Right kidney (tissue), 1 donor: Measurements from ENCODE around the gene BCORL1.

Source experiments
- DNase-seq: peaks from one replicate; pipeline ENCODE4 v3.0.0-alpha.2; 2016

The BCORL1 gene

DNA sequence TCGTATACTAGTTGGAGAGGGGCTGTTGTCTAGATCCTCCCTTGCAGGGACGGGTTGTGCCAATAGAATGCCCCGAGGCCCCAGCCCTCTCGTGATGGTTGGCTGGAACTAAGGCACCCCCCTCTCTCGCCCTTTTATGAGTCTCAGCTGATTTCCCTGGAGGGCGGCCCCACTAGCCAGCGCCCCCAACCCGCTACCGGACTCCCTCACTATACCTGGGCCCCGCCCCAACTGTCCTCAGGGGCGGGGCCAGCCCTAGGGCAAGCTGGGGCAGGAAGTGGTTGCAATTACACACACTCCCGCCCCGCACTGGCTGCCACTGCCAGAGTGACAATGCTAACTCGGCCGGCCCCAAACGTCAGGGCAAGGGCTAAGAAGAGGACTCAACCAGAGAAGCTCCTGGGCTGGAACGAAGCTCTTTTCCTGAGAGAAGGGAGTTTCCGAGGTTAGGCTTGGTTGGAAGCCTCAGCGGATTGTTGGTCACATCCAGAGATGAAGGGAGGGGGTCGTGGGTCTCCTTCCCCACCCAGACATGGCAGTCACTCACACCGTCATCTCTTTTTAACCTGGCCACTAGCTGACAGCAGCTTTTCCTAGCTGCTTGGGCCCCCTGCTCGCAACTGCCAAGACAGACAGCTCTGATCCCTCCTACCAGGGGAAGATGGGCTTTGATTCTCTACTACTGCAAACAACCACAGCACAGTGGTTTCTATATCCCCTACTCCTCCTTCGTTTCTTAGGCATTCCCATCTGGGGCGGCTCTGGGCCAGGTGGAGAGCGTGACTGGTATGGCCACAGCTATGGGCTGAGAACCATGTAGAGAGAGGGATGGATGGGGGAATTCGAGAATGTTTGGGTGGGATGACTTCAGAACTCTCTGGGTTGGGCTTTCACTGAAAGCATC is 21.0 kb upstream of the BCORL1 start:
- DNase-seq = peak; percentile 57

DNA sequence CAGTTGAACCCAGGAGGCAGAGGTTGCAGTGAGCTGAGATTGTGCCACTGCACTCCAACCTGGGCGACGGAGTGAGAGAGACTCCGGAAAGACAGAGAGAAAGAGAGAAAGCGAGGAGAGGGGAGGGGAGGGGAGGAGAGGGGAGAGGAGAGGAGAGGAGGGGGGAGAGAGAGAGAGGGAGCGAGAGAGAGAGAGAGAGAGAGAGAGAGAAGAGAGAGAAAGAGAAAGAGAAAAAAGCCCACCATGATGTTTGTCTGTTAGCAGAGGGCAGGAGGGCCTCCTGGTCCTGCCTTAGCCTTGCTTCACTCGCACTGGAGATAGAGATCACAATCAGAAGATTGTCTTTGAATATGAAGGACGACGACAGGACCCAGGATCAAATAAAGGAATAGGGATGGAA is 18.7 kb upstream of the BCORL1 start:
- no peak for DNase-seq

DNA sequence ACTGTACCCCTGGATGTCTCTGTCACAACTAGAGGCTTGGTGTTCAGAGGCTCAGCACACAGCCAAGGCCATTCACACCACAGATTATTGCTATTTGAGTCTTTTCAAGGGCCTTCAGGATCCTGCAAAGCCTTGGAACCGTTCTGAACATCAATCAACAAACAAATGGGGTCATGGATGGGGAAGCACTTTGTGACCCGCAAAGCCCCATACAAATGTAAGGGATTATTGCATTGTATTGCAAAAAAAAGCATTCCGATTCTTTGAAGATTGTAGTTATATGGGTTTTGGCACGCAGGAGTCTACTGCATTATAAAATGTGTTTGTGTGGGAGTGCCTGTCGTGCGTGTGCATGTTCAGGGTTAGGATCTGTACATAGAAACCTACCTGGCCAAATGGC is 17.3 kb upstream of the BCORL1 start:
- DNase-seq = no peak

DNA sequence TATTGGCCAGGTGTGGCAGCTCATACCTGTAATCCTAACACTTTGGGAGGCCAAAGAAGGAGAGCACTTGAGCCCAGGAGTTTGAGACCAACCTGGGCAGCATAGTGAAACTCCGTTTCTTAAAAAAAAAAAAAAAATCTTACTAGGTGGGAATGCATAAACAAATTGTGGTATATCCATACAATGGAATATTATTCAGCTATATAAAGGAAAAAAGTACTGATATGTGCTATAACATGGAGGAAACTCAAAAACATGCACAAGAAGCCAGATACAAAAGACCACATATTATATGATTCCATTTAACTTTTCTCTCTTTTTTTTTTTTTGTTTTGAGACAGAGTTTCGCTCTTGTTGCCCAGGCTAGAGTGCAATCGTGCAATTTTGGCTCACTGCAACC is 13.5 kb upstream of the BCORL1 start:
- DNase-seq = no peak

DNA sequence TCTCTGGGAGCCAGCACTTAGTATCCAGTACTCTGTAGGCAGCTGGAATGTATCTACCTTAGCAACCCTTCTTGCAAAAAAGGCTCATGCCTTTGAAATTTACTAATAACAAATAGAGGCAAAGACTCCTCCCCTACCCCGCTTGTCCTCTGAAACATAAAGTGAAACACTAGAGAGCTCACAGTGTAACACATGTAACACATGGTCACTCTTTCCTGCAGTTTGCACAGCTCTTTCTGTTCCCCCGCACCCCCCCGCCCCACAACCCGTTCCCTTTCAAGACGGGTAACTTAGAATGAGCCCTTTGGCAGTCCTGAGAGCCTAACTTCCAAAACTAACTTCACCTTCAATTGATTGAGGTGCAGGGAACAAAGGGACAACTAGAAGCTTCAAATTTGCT is 6.0 kb upstream of the BCORL1 start:
- DNase-seq = no peak

DNA sequence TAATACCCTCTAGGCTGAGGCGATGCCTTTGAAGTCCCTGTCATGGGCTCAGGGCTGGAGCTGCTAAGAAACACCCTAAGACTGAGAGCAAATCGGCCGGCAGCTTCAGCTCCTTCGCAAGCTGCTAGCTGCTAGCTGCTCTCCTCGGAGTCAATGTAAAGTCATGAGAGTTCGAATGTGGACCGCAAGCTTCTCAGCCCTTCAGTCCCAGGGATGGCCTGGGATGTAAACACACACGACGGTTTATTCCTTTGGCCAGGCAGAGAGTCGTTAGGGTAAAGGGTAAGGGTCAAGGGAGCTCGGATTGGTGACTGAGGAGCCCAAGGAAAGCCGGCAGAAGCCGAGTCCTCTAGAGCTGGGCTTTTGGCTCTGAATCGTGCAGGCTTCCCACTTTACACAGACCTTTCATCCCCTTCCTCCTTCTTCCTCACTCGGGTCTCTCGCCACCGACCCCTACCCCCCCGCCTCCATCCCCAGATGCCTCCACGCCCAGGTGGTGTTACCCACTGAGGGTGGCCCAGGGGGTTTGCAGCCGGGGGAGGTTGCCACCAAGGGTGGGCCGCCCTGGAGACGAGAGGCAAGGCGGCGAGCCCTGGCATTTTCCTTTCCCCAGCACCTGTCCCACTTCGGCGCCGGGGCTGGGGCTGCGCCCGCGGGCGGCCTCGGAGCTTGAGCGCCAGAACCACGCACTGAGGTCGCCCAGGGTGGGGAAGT is 3.1 kb upstream of the BCORL1 start:
- DNase-seq = peak; percentile 30

DNA sequence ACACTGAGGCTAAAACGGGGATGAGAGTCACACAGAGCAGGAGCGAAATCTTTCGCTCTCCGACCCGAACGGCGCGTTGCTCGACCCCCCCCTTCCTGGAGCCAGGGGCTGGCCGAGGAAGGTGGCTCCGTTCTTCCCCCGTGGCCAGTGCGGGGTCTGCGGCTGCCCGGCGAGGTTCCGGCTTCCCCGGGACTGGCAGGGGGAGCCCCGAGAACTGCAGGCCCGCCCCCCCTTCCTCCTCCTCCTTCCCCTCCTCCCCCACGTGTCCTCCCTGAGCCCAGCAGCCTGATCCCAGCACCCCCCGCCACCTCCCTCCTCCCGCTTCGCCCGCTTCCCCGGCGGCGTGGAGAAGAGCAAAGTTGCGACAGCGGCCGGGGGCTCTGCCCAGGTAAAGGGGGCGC is 2.4 kb upstream of the BCORL1 start:
- DNase-seq = no peak

DNA sequence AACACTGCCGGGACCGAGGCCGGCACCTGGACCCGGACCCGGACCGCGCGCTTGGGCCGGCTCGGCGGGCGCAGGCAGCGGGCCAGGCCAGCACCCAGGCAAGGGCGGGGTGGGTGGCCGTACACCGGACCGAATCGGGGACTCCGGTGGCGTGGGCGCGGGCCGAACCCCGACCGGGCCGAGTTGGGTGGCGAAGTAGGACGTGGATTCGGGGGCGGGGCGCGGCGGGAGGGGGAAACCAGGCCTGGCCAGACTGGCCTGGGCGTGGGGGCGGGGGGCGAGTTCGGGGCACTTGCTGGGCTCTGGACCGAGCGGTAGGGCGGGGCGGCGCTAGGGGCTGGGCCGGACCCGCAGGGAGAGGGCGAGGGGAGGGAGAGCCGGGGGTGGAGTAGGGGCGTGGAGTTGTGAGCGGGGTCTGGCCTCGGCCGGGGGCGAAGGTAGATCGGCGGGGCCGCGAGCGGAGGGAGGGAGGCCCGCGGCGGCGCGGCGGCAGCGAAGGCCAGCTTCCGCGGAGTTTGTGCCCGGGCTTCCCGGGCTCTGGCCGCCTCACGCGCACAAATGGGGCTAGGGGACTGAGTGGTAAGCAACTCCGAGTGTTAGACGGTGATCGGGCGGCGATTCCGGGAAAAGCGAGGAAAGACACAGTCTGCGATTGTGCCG is 1.8 kb upstream of the BCORL1 start:
- peak; percentile 47 for DNase-seq

DNA sequence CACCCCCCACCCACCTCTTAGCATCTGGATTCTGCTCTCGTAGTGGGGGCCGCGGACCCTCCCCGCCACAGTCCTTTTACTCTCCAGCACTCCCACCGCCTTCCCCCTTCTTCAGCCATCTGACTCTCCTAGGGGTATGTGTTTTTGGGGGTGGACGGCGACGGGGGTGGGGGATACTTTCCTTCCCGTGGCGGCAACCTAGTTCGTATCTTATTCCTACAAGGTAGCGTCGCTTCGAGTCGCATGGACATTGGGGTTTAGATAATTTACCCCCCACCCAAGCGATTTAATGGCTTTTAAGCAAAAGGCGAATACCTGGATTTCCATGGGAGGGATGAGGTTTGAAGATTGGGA is 1.3 kb upstream of the BCORL1 start:
- no peak for DNase-seq

DNA sequence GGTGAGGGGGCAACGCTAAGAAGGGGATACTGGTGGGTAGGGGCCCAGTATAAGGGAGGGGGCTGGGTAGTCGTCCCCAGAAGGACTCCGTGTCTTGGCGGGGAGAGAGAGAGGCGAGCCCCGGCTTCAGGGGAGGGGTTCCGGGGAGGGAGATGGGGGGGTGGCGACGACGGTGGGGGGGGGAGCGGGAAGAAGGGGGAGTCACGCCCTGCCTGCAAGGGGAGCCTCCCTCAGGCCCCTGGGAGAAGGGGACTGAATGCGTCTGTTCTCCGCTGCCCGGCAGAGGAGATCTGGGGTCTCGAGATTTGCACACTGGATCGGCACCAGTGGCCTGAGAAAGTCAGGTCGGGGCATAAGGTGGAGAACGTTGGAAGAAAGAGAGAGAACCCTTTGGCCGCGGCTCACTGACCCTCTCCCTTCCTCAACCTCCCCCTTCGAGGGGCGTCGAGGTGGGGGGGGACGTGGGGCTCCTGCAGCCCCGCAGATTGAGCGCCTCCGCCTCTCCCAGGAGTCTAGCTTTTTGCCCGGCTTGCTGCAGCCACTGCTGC is 609 bp upstream of the BCORL1 start:
- DNase-seq = no peak

DNA sequence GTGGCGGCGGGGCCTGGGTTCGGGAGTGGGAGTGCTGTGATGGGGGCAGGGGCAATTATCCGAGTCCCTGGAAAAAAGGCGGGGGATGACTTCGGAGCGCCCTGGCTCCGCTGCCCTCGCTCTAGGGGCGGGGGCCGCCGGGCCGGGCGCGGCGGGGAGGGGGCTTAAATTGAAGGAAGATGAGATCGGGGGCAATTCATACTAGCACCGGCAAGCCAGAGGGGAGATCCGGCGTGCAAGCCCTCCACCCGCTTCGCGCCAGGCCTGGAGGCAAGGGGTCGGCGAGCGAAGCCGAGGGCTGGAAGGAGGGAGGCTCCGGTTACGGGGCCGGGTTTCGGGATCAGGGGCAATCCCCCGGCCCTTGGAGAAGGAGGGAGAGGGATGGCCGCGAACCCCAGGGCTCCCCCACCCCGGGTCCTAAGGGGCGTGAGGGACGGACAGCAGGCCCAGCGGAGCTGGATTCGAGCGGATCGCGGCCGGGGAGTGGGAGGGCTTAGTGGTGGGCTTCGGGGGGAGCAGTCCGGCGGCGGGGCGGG is 1.2 kb downstream of the BCORL1 start:
- DNase-seq = peak; percentile 52

DNA sequence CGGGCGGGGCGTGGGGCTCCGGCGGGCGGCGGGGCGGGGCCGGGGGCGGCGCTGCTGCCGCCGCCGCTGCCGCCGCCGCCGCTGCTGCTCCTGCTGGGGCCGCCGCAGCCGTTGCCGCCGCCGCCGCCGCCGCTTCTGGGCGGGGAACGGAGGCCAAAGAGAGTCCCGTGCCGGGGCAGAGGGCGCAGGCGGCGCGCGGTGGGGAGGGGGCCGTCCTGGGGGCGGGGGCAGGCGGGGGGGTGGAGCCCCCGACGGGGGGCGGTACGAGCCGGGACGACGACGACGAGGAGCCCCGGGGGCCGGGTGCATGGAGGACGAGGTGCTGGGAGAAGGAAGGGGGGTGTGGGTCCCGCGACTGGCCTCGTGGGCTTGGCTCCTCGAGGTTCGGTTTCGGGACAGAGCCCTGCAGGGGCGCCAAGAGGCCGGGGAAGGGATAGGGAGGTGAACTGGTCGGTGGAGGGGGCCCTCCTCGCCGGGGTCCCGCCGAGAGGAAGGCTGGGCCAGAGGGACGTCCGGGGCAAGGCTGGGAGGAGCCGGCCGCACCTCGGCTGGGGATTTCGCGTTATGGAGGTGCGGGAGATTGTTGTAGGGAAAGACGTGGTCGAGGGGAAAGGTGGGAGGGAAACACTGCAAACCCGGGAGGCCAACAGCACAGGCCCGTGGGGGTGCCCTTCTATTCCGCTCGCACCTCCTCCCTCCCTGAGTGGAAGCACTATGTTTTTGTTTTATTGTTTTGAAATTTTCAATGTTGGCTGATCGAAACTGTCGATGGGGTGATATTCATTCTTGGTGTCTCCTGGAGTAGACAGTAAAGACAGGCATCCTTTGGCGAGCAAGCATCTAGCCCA is 1.9 kb downstream of the BCORL1 start:
- DNase-seq = peak; percentile 47

DNA sequence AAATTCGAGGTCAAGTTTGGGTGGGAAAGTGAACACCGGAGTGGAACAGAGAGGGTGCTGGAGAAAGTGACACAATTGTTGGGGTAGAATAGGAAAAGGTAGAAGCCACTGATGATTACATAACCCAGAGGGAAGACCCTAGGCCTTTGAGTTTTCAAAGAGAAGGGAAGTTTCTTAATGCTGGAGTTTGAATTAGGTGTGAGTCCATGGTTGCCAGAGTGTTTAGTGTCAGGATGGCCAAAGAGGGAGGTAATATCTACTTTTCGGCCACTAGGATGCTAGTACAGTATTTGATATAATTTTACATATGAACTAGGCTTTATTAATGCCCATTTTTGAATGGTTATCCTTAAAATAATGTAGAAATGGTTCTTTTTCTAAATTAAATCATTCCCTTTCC is 5.4 kb downstream of the BCORL1 start:
- DNase-seq = no peak

DNA sequence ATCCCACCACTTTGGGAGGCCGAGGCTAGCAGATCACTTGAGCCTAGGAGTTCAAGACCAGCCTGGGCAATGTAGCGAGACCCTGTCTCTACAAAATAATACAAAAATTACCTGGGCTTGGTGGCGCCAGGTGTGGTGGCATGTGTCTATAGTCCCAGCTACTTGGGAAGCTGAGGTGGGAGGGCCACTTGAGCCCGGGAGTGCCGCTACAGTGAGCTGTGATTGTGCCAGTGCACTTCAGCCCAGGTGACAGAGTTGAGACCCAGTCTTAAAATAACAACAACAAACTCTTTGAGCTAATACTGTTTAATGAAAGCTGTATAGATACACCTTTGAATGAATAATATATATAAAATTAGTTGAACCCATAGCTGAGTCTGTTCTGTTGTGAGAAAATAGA is 9.7 kb downstream of the BCORL1 start:
- no peak for DNase-seq

DNA sequence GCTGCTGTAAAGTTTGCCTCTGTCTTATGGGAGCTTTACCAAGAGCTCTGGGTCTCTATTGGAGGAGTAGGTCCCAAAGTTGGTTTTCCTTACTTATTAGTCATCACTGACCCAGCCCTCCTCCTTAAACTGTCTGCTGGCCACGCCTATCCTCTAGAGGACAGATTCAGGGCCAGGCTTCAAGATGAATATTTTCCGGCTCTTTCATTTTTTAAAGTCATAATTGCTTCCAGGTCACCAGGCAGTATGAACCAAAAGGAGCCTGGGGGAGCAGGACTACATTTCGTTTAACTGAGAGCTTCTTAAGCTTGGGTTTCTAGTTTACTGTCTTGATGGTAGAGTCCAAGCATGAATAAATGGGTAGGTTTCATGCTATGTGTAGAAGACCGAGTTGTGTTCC is 13.7 kb downstream of the BCORL1 start:
- no peak for DNase-seq

DNA sequence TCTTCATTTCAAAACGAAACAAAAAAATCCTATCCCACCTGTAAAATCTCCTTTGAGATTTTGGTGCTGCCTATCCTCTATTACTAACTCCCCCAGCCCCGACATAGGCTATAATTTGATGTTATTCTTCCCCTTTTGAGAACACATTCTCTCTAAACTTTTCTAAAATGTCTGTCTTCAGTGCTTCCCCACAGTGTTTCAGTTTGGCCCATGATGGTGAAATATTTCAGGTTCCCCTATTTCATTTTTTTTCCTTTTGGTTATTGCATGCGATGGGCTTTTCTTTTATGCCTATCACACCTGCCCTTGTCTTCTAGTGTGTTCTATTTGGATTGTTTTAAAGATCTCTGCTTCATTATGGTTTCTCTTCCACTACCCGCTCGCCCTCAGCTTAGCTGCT is 14.7 kb downstream of the BCORL1 start:
- no peak for DNase-seq

DNA sequence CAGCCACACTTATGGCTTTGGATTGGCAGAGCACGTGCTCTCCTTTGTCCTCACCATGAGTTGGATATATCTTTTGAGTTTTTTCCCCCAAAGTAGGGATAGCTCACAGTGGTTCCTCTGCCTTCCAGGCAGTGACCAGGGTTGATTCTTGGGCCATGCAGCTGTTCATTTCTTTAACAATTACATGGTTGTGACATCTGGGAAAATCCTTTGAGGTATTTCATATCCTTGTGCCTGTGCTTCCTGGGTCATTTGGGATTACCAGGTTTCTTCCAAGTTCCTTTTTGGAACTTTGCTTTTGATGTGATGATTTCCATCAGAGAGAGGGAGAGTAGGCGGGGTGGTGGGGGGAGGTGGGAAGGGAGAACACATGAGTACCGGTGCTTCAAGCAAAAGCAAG is 15.6 kb downstream of the BCORL1 start:
- no peak for DNase-seq

DNA sequence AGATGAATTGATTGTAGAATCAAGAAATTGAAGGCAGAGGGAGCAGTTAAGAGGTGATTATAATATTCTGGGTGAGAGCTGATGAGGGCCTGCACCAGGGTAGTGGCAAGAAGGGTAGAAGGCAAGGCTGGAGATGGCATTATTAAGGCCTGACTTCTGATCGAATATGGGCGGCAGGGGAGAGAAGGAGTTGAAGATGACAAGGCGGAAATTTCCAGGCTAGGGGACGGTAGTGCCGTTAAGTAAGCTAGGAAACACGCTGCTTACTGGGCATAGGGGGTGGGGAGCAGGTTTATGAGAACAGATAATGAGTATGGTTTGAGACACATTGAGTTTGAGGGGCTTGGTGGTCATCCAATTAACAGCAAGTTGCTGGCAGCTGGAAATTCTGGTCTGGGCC is 19.5 kb downstream of the BCORL1 start:
- no peak for DNase-seq

DNA sequence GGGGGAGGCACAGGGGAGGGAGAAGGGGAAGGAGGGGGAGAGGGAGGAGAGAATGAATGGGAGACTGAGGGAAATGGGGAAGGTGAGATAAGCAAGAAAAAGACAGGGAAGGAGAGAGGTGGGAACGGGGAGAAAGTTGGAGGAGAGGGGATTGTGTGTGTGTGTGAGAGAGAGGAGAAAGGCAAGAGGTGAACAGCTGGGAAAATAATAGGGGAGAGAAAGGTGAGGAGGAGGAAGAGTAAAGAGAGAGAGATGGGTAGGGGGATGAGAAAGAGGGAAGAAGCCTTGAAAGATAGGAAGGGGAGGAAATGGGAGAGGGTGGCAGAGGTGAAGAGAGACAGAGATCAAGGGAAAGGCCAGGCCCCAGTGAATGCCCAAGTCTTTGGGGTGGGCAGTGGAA is 20.1 kb downstream of the BCORL1 start:
- DNase-seq = no peak

DNA sequence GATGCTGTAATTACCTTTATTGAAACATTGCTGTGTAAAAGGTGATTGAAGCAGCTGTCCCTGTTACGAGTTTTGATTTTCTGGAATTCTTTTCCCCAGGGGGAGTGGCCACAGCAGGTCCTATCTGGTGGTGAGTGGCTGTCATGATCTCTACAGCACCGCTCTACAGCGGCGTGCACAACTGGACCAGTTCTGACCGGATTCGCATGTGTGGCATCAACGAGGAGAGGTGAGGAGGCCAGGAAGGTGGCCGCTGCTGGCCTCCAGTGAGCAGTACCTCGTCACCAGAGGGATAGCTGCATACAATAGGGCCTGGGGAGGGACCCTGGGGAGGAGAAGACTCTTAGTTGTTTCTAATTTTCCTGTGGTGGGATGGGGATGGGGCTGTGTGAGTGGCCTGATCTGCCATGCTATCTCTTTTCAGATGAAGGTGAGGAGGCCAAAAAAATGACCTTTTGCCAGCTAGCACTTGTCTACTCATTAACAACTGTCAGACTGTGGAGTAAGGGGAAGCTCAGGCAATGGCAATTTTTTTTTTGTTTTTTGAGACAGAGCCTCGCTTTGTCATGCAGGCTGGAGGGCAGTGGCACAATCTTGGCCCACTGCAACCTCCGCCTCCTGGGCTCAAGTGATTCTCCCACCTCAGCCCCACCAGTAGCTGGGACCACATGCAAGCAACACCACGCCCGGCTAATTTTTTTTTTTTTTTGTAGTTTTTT is 22.8 kb downstream of the BCORL1 start:
- no peak for DNase-seq

DNA sequence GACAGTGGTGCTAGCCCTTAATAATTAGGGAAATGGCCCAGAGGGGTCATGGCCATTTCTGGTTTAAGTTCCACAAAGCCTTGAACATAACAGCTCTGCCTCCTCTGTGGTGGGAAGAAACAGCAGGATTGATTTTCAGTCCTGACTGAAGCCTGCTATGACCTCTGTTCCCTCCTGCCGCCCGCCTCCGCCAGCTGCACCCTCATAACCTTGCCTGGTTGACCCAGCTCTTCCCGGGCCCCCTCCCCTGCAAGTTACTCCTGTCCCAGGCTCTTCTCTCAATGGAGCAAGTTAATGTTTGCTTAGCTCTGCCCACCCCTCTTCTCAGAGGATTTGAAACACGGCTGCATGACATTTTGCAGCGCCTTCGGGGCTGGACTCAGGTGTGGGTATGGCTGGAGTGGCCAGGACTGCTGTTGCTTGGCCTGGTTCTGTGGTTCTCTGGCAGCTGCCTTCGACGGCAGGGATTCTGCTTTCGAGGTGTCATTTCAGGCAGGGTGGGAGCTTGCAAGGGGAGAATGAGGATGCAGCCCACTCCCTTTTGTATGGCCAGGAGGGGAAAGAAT is 27.3 kb downstream of the BCORL1 start:
- DNase-seq = no peak
